ENCODE data around the gene NADK2.

DNA sequence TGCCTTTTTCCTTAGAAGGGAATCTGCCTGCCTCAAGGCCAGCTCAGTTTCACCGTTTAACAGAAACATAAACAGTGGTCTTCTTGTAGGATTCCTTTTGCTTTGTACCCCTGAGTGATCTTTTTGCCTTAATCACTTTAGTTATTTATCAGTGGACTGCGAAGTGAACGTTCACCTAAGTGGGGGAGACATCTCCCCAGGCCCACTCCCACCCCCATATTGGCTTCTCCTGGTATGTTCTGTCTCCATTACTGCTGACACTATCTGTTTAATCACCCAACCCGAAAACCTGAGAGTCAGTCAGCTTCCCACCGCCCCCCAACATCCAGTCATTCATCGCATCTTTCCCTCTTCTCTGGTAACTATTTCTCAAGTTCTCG, 88.4 kb downstream of the NADK2 start:
- no peak for TF ChIP-seq CTCF (IDR thresholded peaks at IDR 0.05)
- no peak for TF ChIP-seq POLR2A (IDR thresholded peaks at IDR 0.05)
- TF ChIP-seq EP300 (IDR thresholded peaks at IDR 0.05) = no peak
- TF ChIP-seq POLR2AphosphoS5 (IDR thresholded peaks at IDR 0.05) = no peak

All from sigmoid colon (tissue), 4 donors.